Measurements from ENCODE around the gene BRME1.
A peak's percentile ranks its signal among the peaks of the same experiment; 100 is the strongest.

BRME1 gene

DNA sequence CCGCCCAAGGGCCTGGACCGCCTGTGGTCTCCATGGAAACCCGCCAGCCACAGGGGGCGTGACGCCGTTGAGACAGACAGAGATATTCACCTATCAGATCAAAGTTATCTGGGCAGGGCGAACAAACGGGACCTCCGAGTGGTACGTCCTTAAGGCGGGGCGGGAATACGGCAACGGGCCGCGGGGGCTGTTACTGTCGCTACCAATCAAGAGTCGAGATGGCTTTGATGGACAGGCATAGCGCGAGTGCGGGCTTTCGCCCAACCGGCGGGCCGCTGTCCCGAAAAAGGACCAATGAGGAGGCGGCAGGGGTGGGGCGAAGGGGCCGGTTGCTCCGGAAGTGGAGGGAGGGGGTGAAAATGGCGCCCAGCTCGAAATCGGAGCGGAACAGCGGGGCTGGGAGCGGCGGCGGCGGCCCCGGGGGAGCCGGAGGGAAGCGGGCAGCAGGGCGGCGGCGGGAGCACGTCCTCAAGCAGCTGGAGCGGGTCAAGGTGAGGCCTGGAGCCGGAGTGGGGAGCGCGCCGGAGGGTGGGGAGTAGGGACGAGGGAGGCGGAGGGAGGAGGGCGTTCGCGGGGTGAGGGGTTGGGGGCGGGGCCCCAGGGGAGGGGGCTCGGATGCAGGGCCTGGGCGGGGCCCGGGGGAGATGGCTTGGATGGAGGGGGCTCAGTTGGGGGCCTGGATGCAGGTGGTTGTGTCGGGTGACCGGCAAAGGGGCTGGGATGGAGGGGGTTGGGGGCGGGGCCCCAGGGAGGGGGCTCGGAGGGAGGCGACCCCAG, 46.4 kb upstream of the BRME1 start, which contains the start of gene DCAF15:
Gene DCAF15, plus strand, starts transcription at position 356 of the 777 bp plus-strand sequence. Its CDS starts 4 bp downstream, at position 360.
- no peaks in the 10 kb centered on the region for H3K4me1 ChIP-seq (ENCODE audit: control insufficient read depth, insufficient read depth, low read length)
- POLR2A ChIA-PET, result interaction anchor here (0.5 to 1.8 kb wide), 8 partner anchors 9 to 519 kb away, joined by 3 to 6 read pairs (median 4); partner anchors contain the start of genes ASF1B and C19orf53
- H3K9me3 ChIP-seq (ENCODE audit: control insufficient read depth, insufficient read depth, low read depth, low read length), result no peaks in the 10 kb centered on the region
- H3K27ac ChIP-seq (ENCODE audit: extremely low read depth, low read depth, low read length), result peak within 1 kb of the TSS; percentile 82
- CTCF ChIA-PET, result interaction anchor here (0.6 to 1.3 kb wide), 4 partner anchors 19 to 162 kb away, joined by 3 to 8 read pairs (median 4); partner anchors contain the start of gene MISP3
- H3K36me3 ChIP-seq (ENCODE audit: control insufficient read depth in 2 of 2, insufficient read depth in 1 of 2, low read length in 2 of 2), result peaks cover 6 to 33% of the 10 kb centered on the region in 2 experiments
- peak within 1 kb of the TSS; percentile 92 for H3K4me3 ChIP-seq (ENCODE audit: low read depth, low read length)
- TF ChIP-seq YY2 (tag by site-specific recombination; IDR thresholded peaks at IDR 0.05) (peak; percentile 91), KLF10 (tag by site-specific recombination; IDR thresholded peaks at IDR 0.05) (peak; percentile 57; the same call in 1 of the 2 replicates), ZNF311 (tag by site-specific recombination; IDR thresholded peaks at IDR 0.05; ENCODE audit: borderline replicate concordance) (no peak), EGR2 (tag by site-specific recombination; IDR thresholded peaks at IDR 0.05; ENCODE audit: low read depth) (peak; percentile 60), ZNF121 (tag by site-specific recombination; IDR thresholded peaks at IDR 0.05) (no peak), PBX3 (CRISPR knock-in tag; IDR thresholded peaks at IDR 0.05) (peak; percentile 99), KLF1 (tag by site-specific recombination; IDR thresholded peaks at IDR 0.05) (peak; percentile 70), GLIS2 (tag by site-specific recombination; IDR thresholded peaks at IDR 0.05) (peak; percentile 91), ZNF629 (tag by site-specific recombination; IDR thresholded peaks at IDR 0.05) (peak; percentile 19; the same call in 1 of the 2 replicates), ZIC2 (tag by site-specific recombination; IDR thresholded peaks at IDR 0.05) (peak; percentile 60), ZNF610 (tag by site-specific recombination; IDR thresholded peaks at IDR 0.05; ENCODE audit: borderline replicate concordance) (peak; percentile 81; the same call in 1 of the 2 replicates), ZNF211 (tag by site-specific recombination; IDR thresholded peaks at IDR 0.05; ENCODE audit: low read depth) (no peak), ZBTB7A (tag by site-specific recombination; IDR thresholded peaks at IDR 0.05; ENCODE audit: low read depth) (peak; percentile 93), ZNF391 (tag by site-specific recombination; IDR thresholded peaks at IDR 0.05; ENCODE audit: borderline replicate concordance, low read depth) (peak; percentile 62; the same call in 1 of the 2 replicates), ZNF600 (tag by site-specific recombination; IDR thresholded peaks at IDR 0.05) (0 out of 2 replicates have a peak, but pooled peaks have one; percentile 11), ZNF341 (tag by site-specific recombination; IDR thresholded peaks at IDR 0.05; ENCODE audit: low read depth) (peak; percentile 98), ZNF248 (tag by site-specific recombination; IDR thresholded peaks at IDR 0.05) (no peak), YY1 (tag by site-specific recombination; IDR thresholded peaks at IDR 0.05) (peak; percentile 93), OSR2 (tag by site-specific recombination; IDR thresholded peaks at IDR 0.05) (no peak), ZNF660 (tag by site-specific recombination; IDR thresholded peaks at IDR 0.05) (peak; percentile 13; the same call in 1 of the 2 replicates), GLIS1 (tag by site-specific recombination; IDR thresholded peaks at IDR 0.05) (peak; percentile 37), ZNF221 (tag by site-specific recombination; IDR thresholded peaks at IDR 0.05; ENCODE audit: borderline replicate concordance) (no peak), ZNF394 (tag by site-specific recombination; IDR thresholded peaks at IDR 0.05; ENCODE audit: borderline replicate concordance) (0 out of 2 replicates have a peak, but pooled peaks have one; percentile 17), KLF8 (tag by site-specific recombination; IDR thresholded peaks at IDR 0.05) (peak; percentile 90; the same call in 1 of the 2 replicates)
- TF ChIP-seq, protein P1, sequence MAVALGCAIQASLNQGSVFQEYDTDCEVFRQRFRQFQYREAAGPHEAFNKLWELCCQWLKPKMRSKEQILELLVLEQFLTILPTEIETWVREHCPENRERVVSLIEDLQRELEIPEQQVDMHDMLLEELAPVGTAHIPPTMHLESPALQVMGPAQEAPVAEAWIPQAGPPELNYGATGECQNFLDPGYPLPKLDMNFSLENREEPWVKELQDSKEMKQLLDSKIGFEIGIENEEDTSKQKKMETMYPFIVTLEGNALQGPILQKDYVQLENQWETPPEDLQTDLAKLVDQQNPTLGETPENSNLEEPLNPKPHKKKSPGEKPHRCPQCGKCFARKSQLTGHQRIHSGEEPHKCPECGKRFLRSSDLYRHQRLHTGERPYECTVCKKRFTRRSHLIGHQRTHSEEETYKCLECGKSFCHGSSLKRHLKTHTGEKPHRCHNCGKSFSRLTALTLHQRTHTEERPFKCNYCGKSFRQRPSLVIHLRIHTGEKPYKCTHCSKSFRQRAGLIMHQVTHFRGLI (tag by site-specific recombination; IDR thresholded peaks at IDR 0.05), result peak; percentile 91
- TF ChIP-seq, protein P2, sequence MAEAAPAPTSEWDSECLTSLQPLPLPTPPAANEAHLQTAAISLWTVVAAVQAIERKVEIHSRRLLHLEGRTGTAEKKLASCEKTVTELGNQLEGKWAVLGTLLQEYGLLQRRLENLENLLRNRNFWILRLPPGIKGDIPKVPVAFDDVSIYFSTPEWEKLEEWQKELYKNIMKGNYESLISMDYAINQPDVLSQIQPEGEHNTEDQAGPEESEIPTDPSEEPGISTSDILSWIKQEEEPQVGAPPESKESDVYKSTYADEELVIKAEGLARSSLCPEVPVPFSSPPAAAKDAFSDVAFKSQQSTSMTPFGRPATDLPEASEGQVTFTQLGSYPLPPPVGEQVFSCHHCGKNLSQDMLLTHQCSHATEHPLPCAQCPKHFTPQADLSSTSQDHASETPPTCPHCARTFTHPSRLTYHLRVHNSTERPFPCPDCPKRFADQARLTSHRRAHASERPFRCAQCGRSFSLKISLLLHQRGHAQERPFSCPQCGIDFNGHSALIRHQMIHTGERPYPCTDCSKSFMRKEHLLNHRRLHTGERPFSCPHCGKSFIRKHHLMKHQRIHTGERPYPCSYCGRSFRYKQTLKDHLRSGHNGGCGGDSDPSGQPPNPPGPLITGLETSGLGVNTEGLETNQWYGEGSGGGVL (tag by site-specific recombination; IDR thresholded peaks at IDR 0.05), result peak; percentile 74
- TF ChIP-seq, protein P3, sequence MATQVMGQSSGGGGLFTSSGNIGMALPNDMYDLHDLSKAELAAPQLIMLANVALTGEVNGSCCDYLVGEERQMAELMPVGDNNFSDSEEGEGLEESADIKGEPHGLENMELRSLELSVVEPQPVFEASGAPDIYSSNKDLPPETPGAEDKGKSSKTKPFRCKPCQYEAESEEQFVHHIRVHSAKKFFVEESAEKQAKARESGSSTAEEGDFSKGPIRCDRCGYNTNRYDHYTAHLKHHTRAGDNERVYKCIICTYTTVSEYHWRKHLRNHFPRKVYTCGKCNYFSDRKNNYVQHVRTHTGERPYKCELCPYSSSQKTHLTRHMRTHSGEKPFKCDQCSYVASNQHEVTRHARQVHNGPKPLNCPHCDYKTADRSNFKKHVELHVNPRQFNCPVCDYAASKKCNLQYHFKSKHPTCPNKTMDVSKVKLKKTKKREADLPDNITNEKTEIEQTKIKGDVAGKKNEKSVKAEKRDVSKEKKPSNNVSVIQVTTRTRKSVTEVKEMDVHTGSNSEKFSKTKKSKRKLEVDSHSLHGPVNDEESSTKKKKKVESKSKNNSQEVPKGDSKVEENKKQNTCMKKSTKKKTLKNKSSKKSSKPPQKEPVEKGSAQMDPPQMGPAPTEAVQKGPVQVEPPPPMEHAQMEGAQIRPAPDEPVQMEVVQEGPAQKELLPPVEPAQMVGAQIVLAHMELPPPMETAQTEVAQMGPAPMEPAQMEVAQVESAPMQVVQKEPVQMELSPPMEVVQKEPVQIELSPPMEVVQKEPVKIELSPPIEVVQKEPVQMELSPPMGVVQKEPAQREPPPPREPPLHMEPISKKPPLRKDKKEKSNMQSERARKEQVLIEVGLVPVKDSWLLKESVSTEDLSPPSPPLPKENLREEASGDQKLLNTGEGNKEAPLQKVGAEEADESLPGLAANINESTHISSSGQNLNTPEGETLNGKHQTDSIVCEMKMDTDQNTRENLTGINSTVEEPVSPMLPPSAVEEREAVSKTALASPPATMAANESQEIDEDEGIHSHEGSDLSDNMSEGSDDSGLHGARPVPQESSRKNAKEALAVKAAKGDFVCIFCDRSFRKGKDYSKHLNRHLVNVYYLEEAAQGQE (tag by site-specific recombination; IDR thresholded peaks at IDR 0.05), result no peak

All from HEK293 (cell line).